GM12865 (cell line): ENCODE measurements around the gene ELMO2.

Experiments used
- DNase-seq: peaks from one replicate; pipeline ENCODE4 v3.0.0; 2010; ENCODE audit warnings: low read depth
- H3K4me3 ChIP-seq: 2 replicates; pipeline ENCODE4 v1.5.1; 2011; ENCODE audit warnings: mild to moderate bottlenecking, low read depth, low read length, control low read depth
- CTCF ChIP-seq: IDR thresholded peaks from 2 replicates; pipeline ENCODE4 v1.5.1; 2011; ENCODE audit warnings: low read length, control low read depth, low read depth, inconsistent platforms; ENCODE audit not compliant: insufficient read depth; ENCODE audit errors: missing control alignments

The ELMO2 gene

GRCh38 chr20:46378412-46379009, 27.9 kb downstream of the ELMO2 start:
- H3K4me3 ChIP-seq = no peak overlapping the region
- TF ChIP-seq CTCF = no peak
- no peak for DNase-seq

- no peak overlapping the region for H3K4me3 ChIP-seq
- no peak for TF ChIP-seq CTCF
- DNase-seq = no peak
Measured at GRCh38 chr20:46377518-46377917, 28.9 kb downstream of the ELMO2 start.

GRCh38 chr20:46376196-46376785, 30.1 kb downstream of the ELMO2 start:
- TF ChIP-seq CTCF = no peak
- H3K4me3 ChIP-seq = no peak overlapping the region
- no peak for DNase-seq

GRCh38 chr20:46375771-46376170, 30.6 kb downstream of the ELMO2 start:
- DNase-seq = no peak
- no peak for TF ChIP-seq CTCF
- H3K4me3 ChIP-seq = no peak overlapping the region

GRCh38 chr20:46374383-46374782, 32.0 kb downstream of the ELMO2 start:
- no peak for DNase-seq
- no peak for TF ChIP-seq CTCF
- H3K4me3 ChIP-seq = no peak overlapping the region

GRCh38 chr20:46371656-46372055, 34.8 kb downstream of the ELMO2 start:
- no peak for TF ChIP-seq CTCF
- DNase-seq = no peak

GRCh38 chr20:46368902-46369268, 37.5 kb downstream of the ELMO2 start:
- no peak for DNase-seq
- no peak for TF ChIP-seq CTCF
- no peak overlapping the region for H3K4me3 ChIP-seq

More at GRCh38 chr20:46371656-46372055, 34.8 kb downstream of the ELMO2 start:
- no peak overlapping the region for H3K4me3 ChIP-seq
